ENCODE measurements around the gene SNX13.
"Not testable (repeated sequence)": the region's sequence is repeated elsewhere in the genome, so short reads cannot be mapped to it uniquely, and the experiment has no call there.

Gene SNX13

DNA sequence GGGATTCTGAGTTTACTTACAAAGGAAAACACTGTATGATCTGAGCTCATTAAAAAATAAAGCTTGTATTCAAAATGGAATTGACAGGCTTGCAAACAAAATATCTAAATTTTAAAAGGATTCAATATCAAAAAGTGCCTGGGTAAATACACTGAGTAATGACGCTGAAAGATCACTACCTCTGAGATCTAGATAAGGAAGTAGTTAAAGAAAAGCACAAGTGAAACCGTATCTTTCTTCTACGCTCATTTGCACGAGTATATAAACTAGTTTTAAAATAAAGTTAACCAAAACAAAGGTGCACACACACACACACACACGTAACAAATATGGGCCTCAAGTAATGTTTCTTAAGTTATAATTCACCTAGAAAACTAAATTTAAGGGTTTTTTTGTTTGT, 93.4 kb downstream of the SNX13 start:
- no peak for DNase-seq

DNA sequence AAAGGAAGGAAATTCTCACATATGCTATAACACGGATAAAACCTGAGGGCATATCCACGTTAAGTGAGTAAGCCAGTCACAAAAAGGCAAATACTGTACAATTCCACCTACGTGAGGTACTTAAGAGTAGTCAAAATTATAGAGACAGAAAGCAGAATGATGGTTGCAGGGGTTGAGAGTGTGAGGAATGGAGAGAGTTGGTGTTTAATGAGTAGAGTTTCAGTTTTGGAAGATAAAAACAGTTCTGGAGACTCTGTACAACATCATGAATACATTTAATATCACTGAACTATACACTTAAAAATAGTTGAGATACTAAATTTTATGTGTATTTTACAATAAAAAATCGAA, 95.1 kb downstream of the SNX13 start:
- no peak for DNase-seq

DNA sequence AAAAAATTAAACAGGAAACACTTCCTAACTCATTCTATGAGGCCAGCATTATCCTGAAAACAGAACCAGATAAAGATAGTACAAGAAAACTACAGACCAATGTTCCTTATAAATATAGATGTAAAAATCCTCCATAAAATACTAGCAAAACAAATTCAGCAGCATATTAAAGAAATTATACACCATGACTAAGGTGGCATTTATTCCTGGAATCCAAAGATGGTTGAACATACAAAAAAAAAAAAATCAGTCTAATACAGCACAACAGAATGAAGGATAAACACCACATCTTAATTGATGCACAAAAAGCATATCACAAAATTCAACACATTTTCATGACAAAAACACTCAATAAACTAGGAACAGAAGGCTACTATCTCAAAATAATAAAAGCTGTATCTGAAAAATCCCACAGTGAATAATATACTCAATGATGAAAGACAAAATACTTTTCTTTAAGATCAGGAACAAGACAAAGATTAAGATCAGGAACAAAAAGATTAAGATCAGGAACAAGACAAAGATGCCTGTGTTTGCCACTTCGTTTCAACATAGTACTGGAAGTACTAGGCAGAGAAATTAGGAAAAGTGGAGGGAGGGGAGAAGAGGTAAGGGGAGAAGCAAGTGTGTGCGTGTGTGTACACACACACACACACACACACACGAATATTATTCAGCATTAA, 95.6 kb downstream of the SNX13 start:
- DNase-seq, result no peak

DNA sequence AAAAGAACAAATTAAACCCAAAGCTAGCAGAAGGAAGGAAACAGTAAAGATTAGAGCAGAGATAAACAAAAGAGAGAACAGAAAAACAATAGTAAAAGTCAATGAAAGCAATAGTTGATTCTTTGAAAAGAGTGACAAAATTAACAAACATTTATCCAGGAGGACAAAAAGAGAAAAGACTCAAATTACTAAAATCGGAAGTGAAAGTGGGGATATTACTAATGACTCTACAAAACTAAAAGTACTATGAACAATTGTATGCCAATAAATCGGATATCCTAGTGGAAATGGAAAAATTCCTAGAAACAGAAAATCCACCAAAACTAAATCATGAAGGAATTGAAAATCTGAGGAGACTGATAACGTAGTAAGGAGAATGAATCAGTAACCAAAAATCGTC, 96.3 kb downstream of the SNX13 start:
- DNase-seq, result no peak

DNA sequence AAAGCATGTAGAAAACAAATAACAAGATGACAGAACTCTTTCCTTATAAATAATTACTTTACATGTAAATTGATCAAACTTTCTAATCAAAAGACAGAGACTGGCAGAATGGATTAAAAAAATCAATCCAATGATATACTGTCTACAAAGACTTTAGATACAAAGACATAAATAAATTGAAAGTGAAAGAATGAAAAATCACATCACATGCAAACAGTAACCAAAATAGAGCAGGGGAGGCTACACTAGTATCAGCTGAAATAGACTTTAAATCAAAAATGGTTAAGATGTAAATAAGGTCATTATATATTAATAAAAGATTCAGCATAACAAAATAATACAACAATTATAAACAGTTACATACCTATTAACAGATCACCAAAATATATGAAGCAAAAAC, 97.3 kb downstream of the SNX13 start:
- DNase-seq, result no peak

DNA sequence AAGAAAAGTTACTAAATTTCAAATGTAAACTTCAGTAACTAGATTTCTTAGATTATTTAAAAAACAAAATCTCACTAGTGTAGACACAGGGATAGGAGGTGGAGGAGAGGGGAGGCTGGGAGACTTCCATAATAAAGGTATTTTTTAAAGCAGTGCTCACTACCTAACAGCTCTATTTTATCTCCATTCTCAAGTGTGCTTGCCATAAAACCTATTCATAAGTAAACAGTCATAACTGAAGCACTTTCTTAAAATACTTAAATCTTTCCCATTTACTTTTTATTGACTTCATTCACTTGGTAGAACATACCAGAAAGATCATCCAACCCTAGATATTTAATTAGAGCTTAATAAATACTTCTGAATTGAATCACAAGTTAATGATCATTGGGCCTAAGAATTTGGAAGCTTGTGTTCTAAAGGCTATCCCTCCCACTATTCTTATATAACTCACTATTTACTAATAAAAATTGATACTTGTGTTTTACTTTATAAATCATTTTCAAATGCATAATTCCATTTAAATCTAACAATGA, 107.4 kb downstream of the SNX13 start:
- no peak for DNase-seq

DNA sequence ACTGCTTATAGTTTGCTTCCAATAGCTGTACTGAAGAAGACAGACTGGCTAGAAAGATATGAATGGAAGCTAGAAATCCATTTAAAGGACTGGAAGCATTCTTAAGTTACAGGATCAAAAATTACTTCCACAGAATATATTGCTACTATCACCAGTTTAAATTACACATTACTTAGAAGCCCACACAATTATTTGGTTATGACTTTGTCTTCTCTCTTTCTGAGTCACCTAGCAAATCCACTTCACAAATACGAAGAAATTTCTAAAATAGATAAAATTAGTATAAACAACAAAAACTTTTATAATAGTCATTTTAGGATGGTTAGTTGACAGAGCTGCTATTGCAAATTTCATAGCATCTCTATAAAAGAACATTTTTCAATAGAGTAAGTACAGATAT, 108.1 kb downstream of the SNX13 start:
- no peak for DNase-seq

DNA sequence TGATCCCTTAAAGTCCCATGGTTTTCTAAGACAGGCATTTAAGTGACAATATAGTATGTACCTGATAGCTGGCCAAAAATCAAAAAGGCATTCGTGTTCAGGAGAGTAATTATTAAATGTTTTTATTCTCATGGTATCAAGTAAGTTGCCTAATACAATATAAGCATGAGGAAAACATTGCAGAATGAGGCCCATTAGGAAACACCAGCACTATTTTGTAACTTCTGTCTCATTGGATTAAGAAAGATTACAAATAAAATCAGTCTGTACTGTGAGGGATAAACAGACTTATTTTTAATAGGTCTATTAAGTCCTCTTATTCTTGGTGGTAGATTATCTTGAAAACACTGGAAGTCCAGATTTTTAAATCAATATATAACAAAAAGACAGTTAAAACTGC, 110.1 kb downstream of the SNX13 start:
- no peak for DNase-seq

DNA sequence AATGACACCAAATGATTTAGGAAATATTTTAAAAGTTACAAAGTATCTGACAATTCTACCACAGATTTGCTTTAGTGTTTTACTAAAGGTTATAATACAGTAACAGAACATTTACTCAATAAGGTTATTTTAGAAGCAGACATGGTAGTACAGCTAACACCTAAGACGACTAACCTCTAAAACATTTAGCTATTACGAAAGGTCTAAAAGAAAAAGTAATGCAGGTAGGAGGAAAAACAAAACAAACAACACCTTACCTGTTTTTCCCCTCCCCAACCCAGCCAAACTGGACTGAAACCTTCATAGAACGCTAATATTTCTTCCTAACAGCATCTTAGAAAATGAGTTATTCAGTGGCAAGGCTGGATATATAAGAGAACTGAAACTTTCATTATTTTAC, 111.3 kb downstream of the SNX13 start:
- no peak for DNase-seq

DNA sequence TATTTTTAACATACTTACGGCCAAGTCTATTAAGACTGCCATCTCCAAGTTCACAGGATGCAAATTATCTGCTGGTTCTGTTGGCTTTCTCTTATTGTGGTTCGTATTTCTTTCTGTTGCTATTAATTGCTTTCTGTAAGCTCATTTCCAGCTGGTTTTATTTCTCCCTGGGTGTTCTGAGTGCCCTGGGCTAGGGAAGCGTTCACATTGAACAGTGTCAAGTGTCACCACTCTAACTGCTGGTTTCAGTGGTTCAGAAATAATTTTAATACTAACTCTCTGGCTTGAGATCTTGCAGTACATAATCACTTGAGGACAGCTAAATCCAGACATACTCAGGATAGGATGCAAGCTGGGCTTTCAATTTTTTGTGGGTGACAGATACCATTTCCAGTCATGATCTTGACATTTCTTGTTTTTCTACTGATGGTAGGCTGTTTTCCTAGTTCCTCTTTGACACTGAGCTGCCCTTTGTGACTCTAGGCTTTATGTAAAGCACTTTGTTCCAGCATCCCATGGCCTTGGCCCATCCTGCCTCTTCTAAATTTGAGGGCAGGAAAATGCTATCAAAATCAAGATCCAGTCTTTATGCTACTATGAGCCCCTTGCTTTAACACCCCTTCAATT, 117.6 kb downstream of the SNX13 start:
- DNase-seq, result no peak

DNA sequence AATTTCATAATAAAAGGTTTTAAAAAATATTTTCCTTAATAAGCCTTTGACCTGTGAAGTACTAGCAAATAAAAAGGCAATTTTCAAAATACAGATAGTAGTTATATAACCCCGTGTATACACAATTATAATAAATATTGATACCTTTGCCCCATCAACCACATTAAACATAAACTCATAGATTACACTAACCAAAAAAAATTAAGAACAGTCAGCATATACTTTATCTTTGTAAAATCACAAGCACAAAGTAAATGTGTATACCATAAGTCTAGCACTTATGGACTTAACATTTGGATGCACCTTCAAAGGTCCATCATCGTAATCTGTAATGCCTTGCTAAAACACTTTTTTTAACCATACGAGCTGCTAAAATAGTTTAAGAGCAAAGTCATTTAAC, 123.4 kb downstream of the SNX13 start:
- DNase-seq, result no peak

DNA sequence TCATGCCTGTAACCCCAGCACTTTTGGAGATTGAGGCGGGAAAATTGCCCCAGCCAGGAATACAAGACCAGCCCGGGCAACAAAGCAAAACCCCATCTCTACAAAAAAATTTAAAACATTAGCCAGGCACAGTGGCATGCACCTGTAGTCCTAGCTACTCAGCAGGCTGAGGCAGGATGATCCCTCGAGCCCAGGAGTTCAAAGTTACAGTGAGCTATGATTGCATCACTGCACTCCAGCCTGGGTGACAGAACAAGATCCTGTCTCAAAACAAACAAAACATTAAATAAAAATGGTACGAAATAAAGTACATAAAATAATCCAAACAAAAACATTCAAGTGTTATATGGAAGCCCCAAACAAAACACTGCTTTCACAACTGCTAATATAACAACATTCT, 125.0 kb downstream of the SNX13 start:
- no peak for DNase-seq

DNA sequence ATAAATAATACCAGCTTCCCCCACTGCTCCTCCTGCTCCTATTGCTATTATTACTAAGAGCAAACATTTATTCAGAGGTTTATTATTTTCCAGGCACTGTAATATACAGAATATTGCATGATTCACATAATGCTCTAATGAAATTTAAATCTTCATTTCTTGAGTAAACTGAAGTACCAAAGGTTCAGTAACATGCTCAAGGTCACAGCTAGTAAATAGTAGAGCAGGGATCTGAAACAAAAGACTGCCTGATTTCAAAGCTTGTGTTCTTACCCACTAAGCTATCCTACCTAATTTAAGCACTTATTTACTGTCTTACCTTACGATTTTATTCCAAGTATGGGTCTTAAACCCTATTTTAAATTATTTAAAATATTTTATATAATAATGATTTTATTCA, 126.2 kb downstream of the SNX13 start:
- no peak for DNase-seq

DNA sequence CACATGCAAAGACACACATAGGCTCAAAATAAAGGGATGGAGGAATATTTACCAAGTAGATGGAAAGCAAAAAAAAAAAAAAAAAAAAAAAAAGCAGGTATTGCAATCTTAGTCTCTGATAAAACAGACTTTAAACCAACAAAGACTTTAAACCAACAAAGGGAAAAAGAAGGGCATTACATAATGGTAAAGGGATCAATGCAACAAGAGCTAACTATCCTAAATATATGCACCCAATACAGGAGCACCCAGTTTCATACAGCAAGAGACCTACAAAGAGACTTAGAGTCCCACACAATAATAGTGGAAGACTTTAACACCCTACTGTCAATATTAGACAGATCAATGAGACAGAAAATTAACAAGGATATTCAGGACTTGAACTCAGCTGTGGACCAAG, 131.1 kb downstream of the SNX13 start:
- not testable (repeated sequence) for DNase-seq

DNA sequence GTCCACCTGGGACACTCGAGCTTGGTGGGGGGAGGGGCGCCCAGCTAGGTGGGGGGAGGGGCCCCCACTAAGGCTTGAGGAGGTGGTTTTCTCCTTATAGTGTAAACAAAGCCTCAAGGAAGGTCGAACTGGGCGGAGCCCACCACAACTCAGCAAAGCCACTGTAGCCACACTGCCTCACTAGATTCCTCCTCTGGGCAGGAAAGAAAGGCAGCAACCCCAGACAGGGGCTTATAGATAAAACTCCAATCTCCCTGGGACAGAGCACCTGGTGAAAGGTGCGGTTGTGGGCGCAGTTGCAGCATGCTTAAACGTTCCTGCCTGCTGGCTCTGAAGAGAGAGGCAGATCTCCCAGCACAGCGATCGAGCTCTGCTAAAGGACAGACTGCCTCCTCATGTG, 133.1 kb downstream of the SNX13 start:
- DNase-seq, result no peak

DNA sequence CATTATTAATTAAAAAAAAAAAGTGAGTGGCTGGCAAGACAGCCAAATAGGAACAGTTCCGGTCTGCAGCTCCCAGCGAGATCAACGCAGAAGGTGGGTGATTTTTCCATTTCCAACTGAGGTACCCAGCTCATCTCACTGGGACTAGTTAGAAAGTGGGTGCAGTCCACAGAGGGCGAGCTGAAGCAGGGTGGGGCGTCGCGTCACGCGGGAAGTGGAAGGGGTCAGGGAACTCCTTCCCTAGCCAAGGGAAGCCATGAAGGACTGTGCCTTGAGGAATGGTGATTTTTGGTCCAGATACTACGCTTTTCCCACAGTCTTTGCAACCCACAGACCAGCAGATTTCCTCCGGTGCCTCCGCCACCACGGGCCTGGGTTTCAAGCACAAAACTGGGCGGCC, 133.7 kb downstream of the SNX13 start:
- DNase-seq, result no peak

DNA sequence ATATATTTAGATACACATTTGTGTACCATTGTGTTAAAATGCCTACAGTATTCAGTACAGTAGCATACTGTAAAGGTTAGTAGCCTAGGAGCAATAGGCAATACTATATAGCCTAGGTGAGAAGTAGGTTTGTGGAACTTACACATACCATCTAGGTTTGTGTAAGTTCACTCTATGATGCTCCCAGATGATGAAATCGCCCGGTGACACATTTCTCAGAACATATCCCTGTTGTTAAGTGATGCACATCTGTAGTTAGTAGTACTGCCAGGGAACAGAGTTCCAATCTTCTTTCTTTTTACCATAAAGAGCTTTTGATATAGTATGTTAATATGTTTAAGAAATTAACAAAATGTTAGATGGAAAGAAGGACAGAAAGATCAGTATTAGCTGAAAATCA, 138.2 kb downstream of the SNX13 start:
- DNase-seq, result no peak

DNA sequence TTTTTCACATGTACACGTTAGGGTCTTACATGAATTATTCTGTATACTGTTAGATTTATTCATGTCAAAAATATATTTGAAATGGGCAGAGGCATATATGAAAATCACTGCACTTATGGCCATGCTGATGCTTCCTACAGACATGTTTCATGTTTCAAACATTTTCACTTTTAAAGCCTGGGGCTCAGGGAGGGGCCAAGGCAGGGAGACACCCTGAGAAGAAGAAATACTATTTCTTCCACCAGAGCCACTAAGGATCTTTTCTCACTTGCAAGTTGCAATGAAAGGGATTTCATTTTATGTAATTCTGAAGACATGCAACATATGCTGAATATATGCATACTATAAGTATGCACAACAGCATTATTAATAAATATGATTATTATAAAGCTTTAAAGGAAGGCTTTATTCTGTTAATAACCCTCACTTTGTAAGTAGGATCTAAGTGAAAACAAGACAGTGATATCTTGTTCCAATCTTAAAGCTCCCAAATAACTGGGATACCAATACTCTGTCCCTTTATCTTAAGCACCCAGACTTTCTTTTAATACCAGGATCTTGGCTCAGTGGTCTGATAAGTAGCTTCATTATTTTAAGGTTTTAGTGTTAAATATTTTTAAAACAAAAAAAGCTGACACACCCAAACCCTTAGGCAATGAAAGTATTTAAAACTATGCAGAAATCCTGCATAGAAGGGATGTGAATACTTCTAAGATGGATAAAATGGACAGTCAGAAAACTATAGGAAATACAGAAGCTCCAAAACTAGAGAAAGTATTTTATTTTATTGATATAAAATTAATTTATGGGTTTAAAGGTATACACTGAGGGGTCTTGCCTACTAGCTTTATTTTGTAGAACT, 148.0 kb downstream of the SNX13 start:
- DNase-seq, result no peak

DNA sequence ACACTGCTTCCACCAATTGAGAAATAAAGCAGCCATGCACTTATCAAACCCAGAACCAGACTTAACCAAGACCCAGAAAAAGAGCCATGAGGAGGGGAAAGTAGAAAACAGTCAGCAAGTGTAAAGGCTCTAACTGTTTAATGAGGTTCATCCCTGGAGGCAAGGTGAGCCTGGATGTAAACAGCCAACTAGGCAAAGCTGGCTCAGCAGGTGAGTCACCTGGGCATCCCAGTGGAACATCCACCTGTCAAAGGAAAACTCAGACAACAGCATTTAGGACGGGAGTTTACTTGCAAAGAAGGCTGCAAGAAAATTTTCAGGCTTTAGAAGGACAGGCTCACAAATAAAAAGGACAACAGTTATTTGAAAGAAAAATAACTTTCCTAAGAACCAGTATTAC, 153.0 kb downstream of the SNX13 start:
- DNase-seq, result no peak

DNA sequence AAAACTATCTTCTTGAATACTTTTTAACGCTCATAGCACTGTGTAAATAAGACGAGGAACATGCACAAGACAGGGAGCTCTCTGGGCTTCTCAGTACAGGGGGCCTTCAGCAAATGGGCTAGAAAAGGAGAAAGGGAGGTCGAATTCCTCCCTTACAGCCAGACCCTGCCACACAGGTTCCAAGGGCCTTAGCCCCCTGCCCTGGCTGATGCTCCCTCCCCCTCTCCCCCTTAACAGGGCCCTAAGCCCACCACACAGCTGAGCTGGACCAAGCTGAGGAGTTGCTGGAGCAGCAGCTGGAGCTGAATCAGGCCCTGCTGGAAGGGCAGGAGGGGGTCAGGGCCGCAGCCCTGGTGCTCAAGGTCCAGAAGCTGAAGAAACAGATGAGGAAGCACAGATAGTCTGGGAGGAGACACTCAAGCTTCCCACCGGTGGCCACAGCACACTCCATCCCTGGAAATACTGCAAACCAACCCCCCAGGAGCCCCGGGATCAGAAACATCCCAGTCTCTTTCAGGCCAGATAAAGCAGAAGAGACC, 153.9 kb downstream of the SNX13 start:
- no peak for DNase-seq

DNA sequence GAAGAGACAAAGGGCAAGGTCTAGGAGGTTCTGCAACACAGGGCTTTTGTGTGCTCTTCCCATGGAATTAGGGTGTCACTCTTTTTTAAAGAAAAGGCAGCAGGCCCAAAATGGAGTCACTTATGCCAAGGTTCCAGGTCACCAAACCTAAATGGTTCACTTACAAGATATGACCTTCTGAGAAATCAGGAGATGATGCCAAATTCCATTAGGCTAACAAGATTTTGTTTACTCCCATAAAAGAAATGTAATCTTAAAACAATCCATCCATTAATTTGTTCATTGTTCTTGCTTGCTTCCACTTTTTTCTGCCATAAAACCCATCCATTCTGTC, 158.1 kb downstream of the SNX13 start:
- DNase-seq, result no peak

DNA sequence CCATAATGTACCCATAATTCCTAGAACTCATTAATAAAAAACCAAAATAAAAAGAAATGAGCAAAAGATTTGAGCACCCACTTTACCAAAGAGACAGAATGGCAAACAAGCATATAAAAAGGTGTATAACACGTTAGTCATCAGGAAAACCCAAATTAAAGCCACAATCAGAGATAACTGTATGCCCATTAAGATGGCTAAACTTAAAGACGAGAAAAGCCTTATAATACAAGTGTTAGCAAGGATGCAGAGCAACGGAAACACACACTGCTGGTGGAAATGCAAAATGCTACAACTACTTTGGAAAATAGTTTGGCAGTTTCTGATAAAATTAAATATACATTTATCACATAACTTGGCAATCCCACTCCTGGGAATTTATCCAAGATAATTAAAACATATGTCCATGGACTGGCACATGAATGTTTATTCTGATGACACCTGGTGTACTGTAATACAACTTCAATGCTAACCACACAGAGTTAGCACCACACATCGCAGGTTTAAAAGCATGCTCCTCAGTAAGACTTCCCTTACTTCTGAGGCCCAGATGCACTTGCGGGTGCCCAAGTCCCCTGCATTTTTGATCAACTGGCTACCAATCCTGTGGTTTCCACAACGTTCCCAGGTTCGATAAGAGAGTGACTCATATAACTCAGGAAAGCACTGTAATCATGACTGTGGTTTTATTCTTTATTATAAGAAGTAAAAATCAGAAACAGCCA, 158.6 kb downstream of the SNX13 start:
- DNase-seq, result no peak

DNA sequence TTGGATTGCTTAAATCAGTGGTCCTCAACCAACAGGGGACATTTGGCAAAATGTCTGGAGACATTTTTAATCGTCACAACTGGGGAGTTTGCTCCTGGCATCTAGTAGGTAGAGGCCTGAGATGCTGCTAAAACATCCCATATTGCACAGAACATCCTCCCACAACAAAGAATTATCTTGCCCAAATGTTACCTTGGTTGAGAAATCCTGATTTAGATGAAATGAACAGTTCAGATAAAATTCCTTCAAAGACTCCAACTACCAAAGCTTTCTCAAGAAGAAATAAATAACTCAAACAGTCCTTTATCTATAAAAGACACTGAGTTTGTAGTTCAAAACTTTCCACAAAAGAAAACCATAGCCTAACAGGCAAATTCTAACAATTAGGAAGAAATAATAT, 160.9 kb downstream of the SNX13 start:
- no peak for DNase-seq

Data from stimulated activated CD4-positive, alpha-beta T cell treated with anti-CD3 and anti-CD28 coated beads, Interleukin-12 subunit alpha, Interleukin-12 subunit beta, amount 100 ng/mL, for 4 hours (primary cell).